ENCODE data around the gene GGT1.
"Not testable (repeated sequence)": the region's sequence is repeated elsewhere in the genome, so short reads cannot be mapped to it uniquely, and the experiment has no call there.

Gene GGT1

GRCh38 chr22:24599958-24600715 is 2.9 kb upstream of the GGT1 start:
- not testable (repeated sequence) for DNase-seq

- no peak for DNase-seq
These were observed 1.5 kb upstream of the GGT1 start for GRCh38 chr22:24601217-24602104.

- DNase-seq: not testable (repeated sequence)
These were observed 766 bp upstream of the GGT1 start for GRCh38 chr22:24602105-24602749.

- not testable (repeated sequence) for DNase-seq
These were observed 1.0 kb downstream of the GGT1 start for GRCh38 chr22:24603770-24604629.

- DNase-seq: not testable (repeated sequence)
These were observed 3.3 kb downstream of the GGT1 start for GRCh38 chr22:24606340-24606739.

- DNase-seq: not testable (repeated sequence)
These were observed 4.5 kb downstream of the GGT1 start for GRCh38 chr22:24607429-24607983.

- DNase-seq: not testable (repeated sequence)
These were observed 5.3 kb downstream of the GGT1 start for GRCh38 chr22:24608327-24608726.

GRCh38 chr22:24609888-24610287 is 6.9 kb downstream of the GGT1 start:
- not testable (repeated sequence) for DNase-seq

- not testable (repeated sequence) for DNase-seq
These were observed 11.8 kb downstream of the GGT1 start for GRCh38 chr22:24614794-24615193.

GRCh38 chr22:24621244-24621643 is 18.3 kb downstream of the GGT1 start:
- not testable (repeated sequence) for DNase-seq

GRCh38 chr22:24622596-24622995 is 19.6 kb downstream of the GGT1 start:
- DNase-seq: not testable (repeated sequence)

- DNase-seq: not testable (repeated sequence)
These were observed 24.9 kb downstream of the GGT1 start for GRCh38 chr22:24627911-24628310.

- DNase-seq: not testable (repeated sequence)
These were observed 26.1 kb downstream of the GGT1 start for GRCh38 chr22:24629069-24629468.

GRCh38 chr22:24630812-24631427 is 27.9 kb downstream of the GGT1 start:
- DNase-seq: not testable (repeated sequence)

GRCh38 chr22:24631430-24632122 is 28.6 kb downstream of the GGT1 start:
- DNase-seq: not testable (repeated sequence)

GRCh38 chr22:24632642-24633041 is 29.6 kb downstream of the GGT1 start:
- DNase-seq: not testable (repeated sequence)

- not testable (repeated sequence) for DNase-seq
These were observed 30.4 kb downstream of the GGT1 start for GRCh38 chr22:24633231-24634023.

- not testable (repeated sequence) for DNase-seq
These were observed 31.9 kb downstream of the GGT1 start for GRCh38 chr22:24634776-24635389.

- DNase-seq: not testable (repeated sequence)
These were observed 33.5 kb downstream of the GGT1 start for GRCh38 chr22:24636513-24636912.

All from NCI-H510A (cell line).